SJCRH30 (cell line): ENCODE results near the gene STH. TPM values are rescaled to one million over a fixed set of nuclear protein-coding genes. Genes with fewer than 3 reads are reported as not detected.
"Not testable (repeated sequence)": the region's sequence is repeated elsewhere in the genome, so short reads cannot be mapped to it uniquely, and the experiment has no call there.

ENCODE experiments used
- DNase-seq, 2 experiments: peaks; one replicate each; pipeline ENCODE4 v3.0.0-alpha.2; 2015 to 2020
- H3K27ac ChIP-seq: fragments of 250-450 bp; sonication (Bioruptor Pico); 2 replicates; pipeline ENCODE4 v1.5.1; 2020; ENCODE audit warnings: mild to moderate bottlenecking, moderate library complexity
- H3K27me3 ChIP-seq: fragments of 250-450 bp; sonication (Bioruptor Pico); 2 replicates; pipeline ENCODE4 v1.5.1; 2020; ENCODE audit warnings: mild to moderate bottlenecking, moderate library complexity
- H3K36me3 ChIP-seq: fragments of 250-450 bp; sonication (Bioruptor Pico); 2 replicates; pipeline ENCODE4 v1.5.1; 2020; ENCODE audit warnings: mild to moderate bottlenecking, moderate library complexity
- H3K4me1 ChIP-seq: fragments of 250-450 bp; sonication (Bioruptor Pico); 2 replicates; pipeline ENCODE4 v1.5.1; 2020; ENCODE audit warnings: mild to moderate bottlenecking, moderate library complexity
- H3K4me3 ChIP-seq: fragments of 250-450 bp; sonication (Bioruptor Pico); 2 replicates; pipeline ENCODE4 v1.5.1; 2020; ENCODE audit warnings: mild to moderate bottlenecking, moderate library complexity
- H3K9me3 ChIP-seq: fragments of 250-450 bp; sonication (Bioruptor Pico); replicated peaks from 2 replicates; pipeline ENCODE4 v1.5.1; 2020; ENCODE audit warnings: mild to moderate bottlenecking, moderate library complexity
- total RNA-seq: library from RNA; depleted of rRNA; stranded (reverse); fragments of >200 nt; shearing (Covaris generic); gene quantifications from 2 replicates; pipeline ENCODE4 v1.2.3, GENCODE V29; 2014

Gene STH
- total RNA-seq, 1 experiment from 2014 or later: not detected

GRCh38 chr17:46013502-46014165 is 14.6 kb downstream of the STH start:
- Histone ChIP-seq H3K4me3 (no peak overlapping the region), H3K4me1 (peaks cover 18% of the 10 kb centered on the region), H3K27me3 (no peaks in the 10 kb centered on the region), H3K9me3 (no peaks in the 10 kb centered on the region), H3K36me3 (no peaks in the 10 kb centered on the region), H3K27ac (0 out of 2 replicates have a peak overlapping the region, but pooled peaks have one; percentile 4)
- peak; percentile 69 to 77 for DNase-seq

DNA sequence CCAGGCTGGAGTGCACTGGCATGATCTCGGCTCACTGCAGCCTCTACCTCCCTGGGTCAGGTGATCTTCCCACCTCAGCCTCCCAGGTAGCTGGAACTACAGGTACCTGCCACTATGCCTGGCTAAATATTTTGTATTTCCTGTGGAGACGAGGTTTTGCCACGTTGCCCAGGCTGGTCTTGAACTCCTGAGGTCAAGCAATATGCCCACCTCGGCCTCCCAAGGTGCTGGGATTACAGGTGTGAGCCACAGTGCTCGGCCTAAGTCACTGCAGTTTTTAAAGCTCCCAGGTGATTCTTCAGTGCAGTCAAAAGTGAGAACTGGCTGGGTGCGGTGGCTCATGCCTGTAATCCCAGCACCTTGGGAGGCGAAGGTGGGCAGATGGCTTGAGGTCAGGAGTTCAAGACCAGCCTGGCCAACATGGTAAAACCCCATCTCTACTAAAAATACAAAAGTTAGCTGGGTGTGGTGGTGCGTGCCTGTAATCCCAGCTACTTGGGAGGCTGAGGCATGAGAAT is 20.4 kb downstream of the STH start:
- not testable (repeated sequence) for H3K27ac ChIP-seq, H3K9me3 ChIP-seq, DNase-seq, H3K27me3 ChIP-seq, H3K4me3 ChIP-seq, H3K36me3 ChIP-seq, H3K4me1 ChIP-seq

DNA sequence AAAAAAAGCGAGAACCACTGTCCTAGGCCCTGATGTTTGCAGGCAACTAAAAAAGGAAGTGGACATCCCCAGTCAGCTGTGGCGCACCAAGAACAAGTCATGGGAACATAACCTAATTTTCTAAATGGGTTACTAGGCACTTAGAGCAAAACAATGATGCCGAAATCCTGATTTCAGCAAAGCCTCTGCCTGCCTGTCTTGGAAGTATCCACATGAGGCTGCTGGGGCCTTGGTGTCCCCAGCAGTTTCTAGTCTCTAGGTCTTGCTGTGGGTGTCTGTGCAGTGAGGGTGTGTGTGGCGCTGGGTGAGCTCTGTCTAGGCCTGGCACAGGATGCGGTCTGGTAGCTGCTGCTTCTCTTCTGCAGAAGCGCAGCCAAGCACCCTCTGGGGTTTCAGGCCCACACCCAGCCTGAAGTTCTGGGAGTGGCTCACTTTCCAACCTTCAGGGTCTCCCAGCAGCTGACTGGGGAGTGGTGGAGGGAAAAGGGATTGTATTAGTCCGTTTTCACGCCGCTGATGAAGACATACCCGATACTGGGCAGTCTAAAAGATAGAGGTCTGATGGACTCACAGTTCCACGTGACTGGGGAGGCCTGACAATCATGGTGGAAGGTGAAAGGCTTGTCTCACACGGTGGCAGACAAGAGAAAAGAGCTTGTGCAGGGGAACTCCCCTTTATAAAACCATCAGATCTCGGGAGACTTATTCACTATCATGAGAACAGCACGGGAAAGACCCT is 21.1 kb downstream of the STH start:
- DNase-seq: no peak
- H3K4me1 ChIP-seq: no peaks in the 10 kb centered on the region
- H3K36me3 ChIP-seq: no peaks in the 10 kb centered on the region; the same call in 1 of the 2 replicates
- H3K27me3 ChIP-seq: no peaks in the 10 kb centered on the region
- no peaks in the 10 kb centered on the region for H3K9me3 ChIP-seq
- no peak overlapping the region for H3K27ac ChIP-seq
- no peak overlapping the region for H3K4me3 ChIP-seq

DNA sequence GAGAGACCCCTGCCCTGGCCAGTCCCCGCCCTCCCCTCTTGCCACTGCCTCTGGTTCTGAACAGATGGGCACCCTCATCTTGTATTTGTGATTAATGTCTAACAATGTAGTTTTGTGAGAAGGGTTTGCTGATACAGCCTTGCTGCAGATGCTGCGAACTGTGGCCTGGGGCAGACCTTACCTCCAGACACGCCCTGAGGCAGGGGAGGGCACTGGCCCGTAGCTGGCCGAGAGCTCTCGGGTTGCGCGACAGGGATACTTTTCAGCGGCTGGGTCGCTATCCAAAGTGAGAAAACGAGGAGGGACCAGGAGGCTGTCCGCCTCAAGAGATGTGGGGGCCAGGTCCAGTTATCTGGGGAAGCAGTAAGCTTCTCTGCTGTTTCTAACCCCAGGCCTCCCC is 21.9 kb downstream of the STH start:
- H3K9me3 ChIP-seq: no peaks in the 10 kb centered on the region
- H3K27ac ChIP-seq: no peak overlapping the region
- H3K4me1 ChIP-seq: no peaks in the 10 kb centered on the region
- no peaks in the 10 kb centered on the region; the same call in 1 of the 2 replicates for H3K36me3 ChIP-seq
- H3K4me3 ChIP-seq: no peak overlapping the region
- no peak for DNase-seq
- no peaks in the 10 kb centered on the region for H3K27me3 ChIP-seq

DNA sequence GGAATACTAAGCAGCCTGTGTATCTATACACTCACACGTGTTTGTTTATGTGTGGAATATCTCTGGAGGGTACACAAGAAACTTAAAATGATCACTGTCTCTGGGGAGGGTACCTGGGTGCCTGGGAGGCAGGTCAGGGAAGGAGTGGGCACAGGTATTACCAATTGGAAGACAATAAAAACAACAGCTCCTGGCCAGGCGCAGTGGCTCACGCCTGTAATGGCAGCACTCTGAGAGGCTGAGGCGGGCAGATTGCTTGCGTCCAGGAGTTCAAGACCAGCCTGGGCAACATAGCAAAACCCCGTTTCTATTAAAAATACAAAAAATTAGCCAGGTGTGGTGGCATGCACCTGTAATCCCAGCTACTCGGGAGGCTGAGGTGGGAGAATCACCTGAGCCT is 24.3 kb downstream of the STH start:
- not testable (repeated sequence) for H3K36me3 ChIP-seq, DNase-seq, H3K4me3 ChIP-seq, H3K4me1 ChIP-seq, H3K9me3 ChIP-seq, H3K27ac ChIP-seq, H3K27me3 ChIP-seq

DNA sequence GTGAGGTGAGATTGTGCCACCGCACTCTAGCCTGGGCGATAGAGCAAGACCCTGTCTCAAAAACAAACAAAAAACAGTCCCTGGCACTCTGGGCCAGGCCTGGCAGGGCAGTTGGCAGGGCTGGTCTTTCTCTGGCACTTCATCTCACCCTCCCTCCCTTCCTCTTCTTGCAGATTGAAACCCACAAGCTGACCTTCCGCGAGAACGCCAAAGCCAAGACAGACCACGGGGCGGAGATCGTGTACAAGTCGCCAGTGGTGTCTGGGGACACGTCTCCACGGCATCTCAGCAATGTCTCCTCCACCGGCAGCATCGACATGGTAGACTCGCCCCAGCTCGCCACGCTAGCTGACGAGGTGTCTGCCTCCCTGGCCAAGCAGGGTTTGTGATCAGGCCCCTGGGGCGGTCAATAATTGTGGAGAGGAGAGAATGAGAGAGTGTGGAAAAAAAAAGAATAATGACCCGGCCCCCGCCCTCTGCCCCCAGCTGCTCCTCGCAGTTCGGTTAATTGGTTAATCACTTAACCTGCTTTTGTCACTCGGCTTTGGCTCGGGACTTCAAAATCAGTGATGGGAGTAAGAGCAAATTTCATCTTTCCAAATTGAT is 24.8 kb downstream of the STH start:
- Histone ChIP-seq H3K4me1 (no peaks in the 10 kb centered on the region), H3K36me3 (peaks cover 5% of the 10 kb centered on the region; the same call in 1 of the 2 replicates), H3K4me3 (no peak overlapping the region), H3K27me3 (no peaks in the 10 kb centered on the region), H3K9me3 (no peaks in the 10 kb centered on the region), H3K27ac (no peak overlapping the region)
- no peak for DNase-seq

GRCh38 chr17:46024590-46024989 is 25.5 kb downstream of the STH start:
- no peak for DNase-seq
- no peak overlapping the region for H3K4me3 ChIP-seq
- H3K9me3 ChIP-seq: no peaks in the 10 kb centered on the region
- H3K27me3 ChIP-seq: no peaks in the 10 kb centered on the region
- H3K36me3 ChIP-seq: peaks cover 6% of the 10 kb centered on the region; the same call in 1 of the 2 replicates
- H3K27ac ChIP-seq: no peak overlapping the region
- no peaks in the 10 kb centered on the region for H3K4me1 ChIP-seq

- DNase-seq: no peak
- no peaks in the 10 kb centered on the region for H3K27me3 ChIP-seq
- no peaks in the 10 kb centered on the region for H3K4me1 ChIP-seq
- peaks cover 6% of the 10 kb centered on the region; the same call in 1 of the 2 replicates for H3K36me3 ChIP-seq
- no peak overlapping the region for H3K4me3 ChIP-seq
- H3K27ac ChIP-seq: no peak overlapping the region
- no peaks in the 10 kb centered on the region for H3K9me3 ChIP-seq
Measured at GRCh38 chr17:46025060-46025459, 26.0 kb downstream of the STH start.

GRCh38 chr17:46025510-46026165 is 26.6 kb downstream of the STH start:
- H3K27ac ChIP-seq: no peak overlapping the region

DNA sequence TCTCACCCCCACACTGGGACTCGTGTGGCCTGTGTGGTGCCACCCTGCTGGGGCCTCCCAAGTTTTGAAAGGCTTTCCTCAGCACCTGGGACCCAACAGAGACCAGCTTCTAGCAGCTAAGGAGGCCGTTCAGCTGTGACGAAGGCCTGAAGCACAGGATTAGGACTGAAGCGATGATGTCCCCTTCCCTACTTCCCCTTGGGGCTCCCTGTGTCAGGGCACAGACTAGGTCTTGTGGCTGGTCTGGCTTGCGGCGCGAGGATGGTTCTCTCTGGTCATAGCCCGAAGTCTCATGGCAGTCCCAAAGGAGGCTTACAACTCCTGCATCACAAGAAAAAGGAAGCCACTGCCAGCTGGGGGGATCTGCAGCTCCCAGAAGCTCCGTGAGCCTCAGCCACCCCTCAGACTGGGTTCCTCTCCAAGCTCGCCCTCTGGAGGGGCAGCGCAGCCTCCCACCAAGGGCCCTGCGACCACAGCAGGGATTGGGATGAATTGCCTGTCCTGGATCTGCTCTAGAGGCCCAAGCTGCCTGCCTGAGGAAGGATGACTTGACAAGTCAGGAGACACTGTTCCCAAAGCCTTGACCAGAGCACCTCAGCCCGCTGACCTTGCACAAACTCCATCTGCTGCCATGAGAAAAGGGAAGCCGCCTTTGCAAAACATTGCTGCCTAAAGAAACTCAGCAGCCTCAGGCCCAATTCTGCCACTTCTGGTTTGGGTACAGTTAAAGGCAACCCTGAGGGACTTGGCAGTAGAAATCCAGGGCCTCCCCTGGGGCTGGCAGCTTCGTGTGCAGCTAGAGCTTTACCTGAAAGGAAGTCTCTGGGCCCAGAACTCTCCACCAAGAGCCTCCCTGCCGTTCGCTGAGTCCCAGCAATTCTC is 27.4 kb downstream of the STH start:
- Histone ChIP-seq H3K36me3 (peaks cover 10% of the 10 kb centered on the region; the same call in 1 of the 2 replicates), H3K27me3 (no peaks in the 10 kb centered on the region), H3K4me1 (no peaks in the 10 kb centered on the region), H3K4me3 (no peak overlapping the region), H3K9me3 (no peaks in the 10 kb centered on the region), H3K27ac (no peak overlapping the region)
- no peak for DNase-seq

More at GRCh38 chr17:46025510-46026165, 26.6 kb downstream of the STH start:
- Histone ChIP-seq H3K9me3 (no peaks in the 10 kb centered on the region), H3K36me3 (peaks cover 6% of the 10 kb centered on the region; the same call in 1 of the 2 replicates), H3K4me3 (no peak overlapping the region), H3K4me1 (no peaks in the 10 kb centered on the region), H3K27me3 (no peaks in the 10 kb centered on the region)
- no peak for DNase-seq

- no peaks in the 10 kb centered on the region for H3K27me3 ChIP-seq
- no peak for DNase-seq
- H3K36me3 ChIP-seq: peaks cover 19% of the 10 kb centered on the region; the same call in 1 of the 2 replicates
- no peak overlapping the region for H3K27ac ChIP-seq
- no peaks in the 10 kb centered on the region for H3K4me1 ChIP-seq
- H3K9me3 ChIP-seq: no peaks in the 10 kb centered on the region
- H3K4me3 ChIP-seq: no peak overlapping the region
Measured at GRCh38 chr17:46027048-46027975, 28.3 kb downstream of the STH start.

DNA sequence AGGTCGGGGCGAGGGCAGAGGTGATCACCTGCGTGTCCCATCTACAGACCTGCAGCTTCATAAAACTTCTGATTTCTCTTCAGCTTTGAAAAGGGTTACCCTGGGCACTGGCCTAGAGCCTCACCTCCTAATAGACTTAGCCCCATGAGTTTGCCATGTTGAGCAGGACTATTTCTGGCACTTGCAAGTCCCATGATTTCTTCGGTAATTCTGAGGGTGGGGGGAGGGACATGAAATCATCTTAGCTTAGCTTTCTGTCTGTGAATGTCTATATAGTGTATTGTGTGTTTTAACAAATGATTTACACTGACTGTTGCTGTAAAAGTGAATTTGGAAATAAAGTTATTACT is 28.9 kb downstream of the STH start:
- no peaks in the 10 kb centered on the region for H3K9me3 ChIP-seq
- H3K27ac ChIP-seq: no peak overlapping the region
- H3K4me3 ChIP-seq: no peak overlapping the region
- peaks cover 24% of the 10 kb centered on the region; the same call in 1 of the 2 replicates for H3K36me3 ChIP-seq
- H3K4me1 ChIP-seq: no peaks in the 10 kb centered on the region
- no peaks in the 10 kb centered on the region for H3K27me3 ChIP-seq
- no peak for DNase-seq

- H3K9me3 ChIP-seq: no peaks in the 10 kb centered on the region
- DNase-seq: no peak
- H3K27ac ChIP-seq: no peak overlapping the region
- H3K4me3 ChIP-seq: no peak overlapping the region
- H3K27me3 ChIP-seq: no peaks in the 10 kb centered on the region
- H3K36me3 ChIP-seq: peaks cover 28% of the 10 kb centered on the region
- H3K4me1 ChIP-seq: no peaks in the 10 kb centered on the region
Measured at GRCh38 chr17:46028374-46028773, 29.3 kb downstream of the STH start.
